Stimulated activated CD8-positive, alpha-beta memory T cell treated with anti-CD3 and anti-CD28 coated beads, Interleukin-2, amount 100 ng/mL, for 48 hours (primary cell): ENCODE measurements around the gene RDH11.
"Not testable (repeated sequence)": the region's sequence is repeated elsewhere in the genome, so short reads cannot be mapped to it uniquely, and the experiment has no call there.

Experiments
- DNase-seq, 2 donors: peaks; one replicate each; pipeline ENCODE4 v3.0.0-alpha.2; 2020; ENCODE audit warnings: low read depth in 2 of 2

RDH11 gene

DNA sequence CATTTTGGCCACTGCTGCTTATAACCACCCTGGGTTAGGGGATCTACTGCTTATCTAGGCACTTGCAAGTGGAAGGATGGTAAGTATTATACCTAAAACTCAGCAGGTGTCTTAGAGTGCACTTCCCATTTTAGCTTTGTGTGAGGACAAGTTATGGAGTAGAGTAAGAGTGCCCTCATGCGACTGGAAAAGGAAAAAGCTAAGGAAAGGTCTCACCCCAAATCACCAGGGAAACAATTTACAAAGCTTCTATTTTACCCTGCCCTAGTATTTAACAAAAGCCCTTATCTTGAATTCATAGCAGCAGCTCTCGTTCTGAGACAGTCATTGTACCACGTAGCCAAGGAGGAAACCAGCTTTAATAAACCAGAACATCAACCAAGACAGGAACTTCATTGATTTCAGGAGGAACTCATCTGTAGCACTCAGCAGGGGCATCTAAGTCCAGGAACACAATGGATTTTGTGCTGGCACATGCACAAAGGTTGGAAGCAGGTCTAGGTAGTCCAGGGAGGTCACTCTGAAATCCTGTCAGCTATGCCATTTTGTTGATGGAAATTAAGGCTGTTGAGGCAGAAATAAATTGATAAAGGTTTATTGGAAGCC is 9.0 kb upstream of the RDH11 start:
- no peak for DNase-seq

DNA sequence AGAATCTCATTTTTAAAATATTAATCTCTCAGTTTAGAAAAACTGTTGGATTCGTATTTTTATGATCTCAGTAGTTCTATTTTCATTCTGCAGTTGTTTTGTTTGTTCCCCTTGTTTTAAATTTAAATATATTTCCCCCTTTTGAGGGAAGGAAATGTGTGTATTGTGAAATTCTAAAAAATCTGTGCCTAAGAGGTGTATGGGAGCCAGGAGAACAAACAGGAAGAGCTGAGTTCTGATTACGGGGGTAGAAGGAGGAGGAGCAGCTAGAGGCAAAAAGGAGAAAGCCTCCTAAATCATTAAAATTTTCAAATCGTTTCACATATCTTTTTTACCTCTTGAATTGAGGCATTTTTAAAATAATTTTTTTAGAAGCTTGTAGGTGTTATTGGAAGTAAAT is 8.4 kb upstream of the RDH11 start:
- no peak for DNase-seq

DNA sequence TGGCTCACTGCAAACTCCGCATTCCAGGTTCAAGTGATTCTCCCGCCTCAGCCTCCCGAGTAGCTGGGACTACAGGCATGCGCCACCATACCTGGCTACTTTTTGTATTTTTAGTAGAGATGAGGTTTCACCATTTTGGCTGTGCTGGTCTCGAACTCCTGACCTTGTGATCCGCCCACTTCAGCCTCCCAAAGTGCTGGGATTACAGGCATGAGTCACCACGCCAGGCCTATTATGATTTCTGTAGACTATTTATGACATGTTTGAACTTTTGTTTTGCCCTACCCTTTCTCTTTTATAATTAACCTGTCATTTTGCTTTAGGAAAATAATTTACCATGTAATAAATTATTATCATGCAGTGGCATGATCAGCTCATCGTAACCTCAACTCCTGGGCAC is 5.9 kb upstream of the RDH11 start, which contains the start of gene RDH12:
Gene RDH12 (plus strand): TSS at position 395 of the 400 bp plus-strand sequence. CDS start 20,757 bp downstream, outside the sequence.
- DNase-seq: not testable (repeated sequence)

DNA sequence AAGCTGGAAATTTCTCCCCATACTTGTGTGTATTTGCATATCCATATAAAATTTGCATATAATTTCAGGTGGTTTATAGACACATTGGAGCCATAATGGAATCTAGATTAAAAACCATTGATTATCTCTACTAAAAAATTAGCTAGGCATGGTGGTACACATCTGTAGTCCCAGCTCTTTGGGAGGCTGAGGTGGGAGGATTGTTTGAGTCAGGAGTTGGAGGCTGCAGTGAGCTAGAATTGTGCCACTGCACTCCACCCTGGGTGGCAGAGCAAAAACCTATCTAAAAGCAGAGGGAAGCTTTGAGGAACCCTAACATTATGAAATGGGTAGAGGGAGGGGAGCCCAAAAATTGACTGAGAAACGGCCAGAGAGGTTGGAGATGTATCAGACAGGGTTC is 2.6 kb upstream of the RDH11 start:
- no peak for DNase-seq

DNA sequence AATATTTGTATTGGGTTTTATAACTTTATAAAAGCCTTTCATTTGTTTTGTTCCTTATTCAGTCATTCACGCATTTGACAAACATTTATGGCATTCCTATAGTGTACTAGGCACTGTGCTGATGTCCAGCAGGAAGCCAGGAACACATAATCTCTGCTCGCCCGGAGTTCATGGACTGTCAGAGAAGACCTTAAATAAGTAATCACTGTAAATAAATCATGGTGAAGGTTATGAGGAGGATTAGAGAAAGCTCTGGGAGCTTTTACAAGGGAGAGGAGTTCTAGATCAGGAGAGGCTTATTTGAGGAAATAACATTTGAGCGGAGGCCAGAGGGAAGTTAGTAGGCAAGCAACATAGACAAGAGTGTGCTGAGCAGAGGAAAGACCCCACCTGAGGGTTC is 1.4 kb upstream of the RDH11 start:
- DNase-seq: no peak

DNA sequence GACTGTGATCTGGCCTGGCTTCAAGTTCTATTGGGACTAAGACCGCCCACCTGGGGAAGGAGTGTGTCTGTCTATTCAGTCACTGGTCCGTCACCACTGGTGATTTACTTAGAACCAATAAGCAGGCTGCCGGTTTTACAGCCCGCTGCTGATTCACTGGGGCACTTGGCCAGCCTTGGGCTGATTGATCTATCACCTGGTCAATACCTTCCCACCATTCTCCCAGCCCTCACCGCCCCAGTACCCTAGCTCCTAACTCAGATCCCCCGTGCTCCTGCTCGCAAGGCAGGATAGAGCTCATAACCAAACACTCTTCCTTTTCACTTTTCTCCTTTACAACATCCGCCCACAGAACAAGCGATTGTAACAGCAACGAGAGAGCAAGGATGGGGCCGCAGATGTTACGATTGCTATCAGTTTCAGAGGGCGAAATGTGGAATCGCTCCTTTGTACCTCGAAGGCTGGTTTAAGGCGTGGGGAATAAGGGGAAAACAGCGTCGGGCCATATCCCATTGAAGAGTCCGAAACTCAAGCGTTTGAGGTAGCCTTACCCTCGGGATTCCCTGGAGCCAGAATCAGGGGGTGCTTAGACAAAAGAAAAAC is 672 bp downstream of the RDH11 start:
- DNase-seq: peak; percentile 65 to 67

DNA sequence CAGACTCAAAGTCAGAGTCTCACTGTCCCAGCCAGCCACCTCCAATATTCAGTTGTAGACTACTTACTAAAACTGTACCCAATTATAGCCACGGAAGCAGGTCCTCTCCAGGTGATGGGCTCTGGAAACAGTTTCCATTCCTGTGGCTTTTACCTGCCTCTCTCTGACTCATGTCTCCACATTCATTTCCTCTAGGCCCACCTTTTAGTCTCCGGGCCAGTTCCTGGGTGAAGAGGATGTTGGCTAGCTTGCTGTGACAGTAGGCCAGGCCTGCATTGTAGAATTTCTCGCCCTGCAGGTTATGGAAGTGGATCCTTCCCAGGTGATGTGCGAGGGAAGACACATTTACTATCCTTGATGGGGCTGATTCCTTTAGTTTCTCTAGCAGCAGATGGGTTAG is 5.6 kb downstream of the RDH11 start:
- DNase-seq: no peak

DNA sequence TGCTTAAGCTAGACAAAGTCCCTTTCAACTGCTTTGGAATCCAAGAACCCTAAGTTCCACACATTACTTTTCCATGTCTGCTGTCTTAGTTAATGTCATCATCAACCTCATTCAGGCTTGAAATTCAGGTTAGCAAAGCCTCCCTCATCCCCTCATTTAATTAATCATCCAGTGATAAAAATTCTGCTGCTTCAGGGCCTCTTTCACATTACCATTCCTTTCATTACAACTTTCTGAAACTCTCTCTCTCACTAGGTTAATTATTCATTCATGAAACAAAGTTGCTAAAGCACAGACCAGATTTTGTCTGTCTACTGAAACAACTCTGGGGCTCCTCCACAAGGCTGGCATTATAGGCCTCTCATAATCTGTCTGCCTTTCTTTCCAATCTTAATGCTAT is 11.7 kb downstream of the RDH11 start:
- no peak for DNase-seq

DNA sequence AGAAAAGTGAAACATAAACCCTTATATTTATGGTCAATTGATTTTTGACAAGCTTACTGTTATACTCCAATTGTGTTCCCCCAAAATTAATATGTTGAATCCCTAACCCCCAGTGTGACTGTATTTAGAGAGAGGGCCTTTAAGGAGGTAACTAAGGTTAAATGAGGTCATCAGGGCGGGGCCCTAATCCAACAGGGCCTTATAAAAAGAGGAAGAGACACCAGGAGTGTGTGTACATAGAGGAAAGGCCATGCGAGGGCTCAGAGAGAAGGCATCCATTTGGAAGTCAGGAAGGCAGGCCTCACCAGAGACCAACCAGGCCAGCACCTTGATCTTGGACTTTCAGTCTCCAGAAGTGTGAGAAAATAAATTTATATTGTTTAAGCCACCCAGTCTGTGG is 14.6 kb downstream of the RDH11 start:
- DNase-seq: no peak

DNA sequence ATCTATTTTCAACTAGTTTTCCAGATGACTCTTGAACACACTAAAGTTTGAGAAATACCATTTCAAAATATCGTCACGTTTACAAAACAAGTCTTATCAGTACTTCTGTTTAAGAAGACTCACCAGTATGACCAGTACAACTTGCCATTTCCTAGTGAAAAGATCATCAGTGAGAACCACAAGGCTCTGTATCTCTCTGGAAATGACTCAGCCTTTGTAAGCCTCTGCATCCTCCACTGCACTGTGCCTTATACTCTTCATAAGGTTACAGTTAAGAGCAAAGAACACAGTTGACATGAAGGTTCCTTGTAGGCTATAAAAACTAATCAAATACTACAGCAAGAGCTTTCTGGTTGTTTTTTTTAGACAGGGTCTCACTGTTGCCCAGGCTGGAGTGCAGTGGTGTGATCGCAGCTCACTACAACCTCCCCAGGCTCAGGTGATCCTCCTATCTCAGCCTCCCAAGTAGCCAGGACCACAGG is 15.4 kb downstream of the RDH11 start:
- DNase-seq: no peak

DNA sequence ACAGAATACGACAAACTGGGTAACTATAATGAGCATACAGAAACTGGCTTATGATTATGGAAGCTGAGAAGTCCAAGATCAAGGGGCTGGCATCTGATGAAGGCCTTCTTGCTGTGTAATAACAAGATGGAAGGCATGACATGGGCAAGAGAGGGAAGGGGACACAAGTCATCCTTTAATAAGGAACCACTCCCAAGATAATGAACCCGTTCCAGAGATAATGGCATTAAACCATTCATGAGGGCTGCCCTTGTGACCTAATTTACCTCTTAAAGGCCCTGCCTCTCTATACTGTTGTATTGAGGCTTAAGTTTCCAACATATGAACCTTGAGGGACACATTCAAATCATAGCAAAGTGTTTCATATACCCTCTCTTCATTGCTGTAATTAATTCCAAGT is 16.6 kb downstream of the RDH11 start:
- DNase-seq: no peak

DNA sequence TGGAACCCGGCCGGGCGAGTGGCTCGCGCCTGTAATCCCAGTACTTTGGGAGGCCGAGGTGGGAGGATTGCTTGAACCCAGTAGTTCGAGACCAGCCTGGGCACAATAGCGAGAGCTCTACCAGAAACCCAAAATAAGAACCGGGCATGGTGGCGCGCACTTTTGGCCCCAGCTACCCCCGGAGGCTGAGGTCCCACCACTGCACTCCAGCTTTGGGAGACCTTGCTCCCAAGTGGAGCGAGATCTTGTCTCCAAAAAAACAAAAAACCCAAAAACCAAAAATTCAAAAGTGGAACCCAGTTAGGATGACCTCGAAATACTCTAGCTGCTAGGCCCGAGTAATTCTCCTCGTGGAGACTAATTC is 20.4 kb downstream of the RDH11 start:
- DNase-seq: peak in 1 of 2 donors; percentile 5

DNA sequence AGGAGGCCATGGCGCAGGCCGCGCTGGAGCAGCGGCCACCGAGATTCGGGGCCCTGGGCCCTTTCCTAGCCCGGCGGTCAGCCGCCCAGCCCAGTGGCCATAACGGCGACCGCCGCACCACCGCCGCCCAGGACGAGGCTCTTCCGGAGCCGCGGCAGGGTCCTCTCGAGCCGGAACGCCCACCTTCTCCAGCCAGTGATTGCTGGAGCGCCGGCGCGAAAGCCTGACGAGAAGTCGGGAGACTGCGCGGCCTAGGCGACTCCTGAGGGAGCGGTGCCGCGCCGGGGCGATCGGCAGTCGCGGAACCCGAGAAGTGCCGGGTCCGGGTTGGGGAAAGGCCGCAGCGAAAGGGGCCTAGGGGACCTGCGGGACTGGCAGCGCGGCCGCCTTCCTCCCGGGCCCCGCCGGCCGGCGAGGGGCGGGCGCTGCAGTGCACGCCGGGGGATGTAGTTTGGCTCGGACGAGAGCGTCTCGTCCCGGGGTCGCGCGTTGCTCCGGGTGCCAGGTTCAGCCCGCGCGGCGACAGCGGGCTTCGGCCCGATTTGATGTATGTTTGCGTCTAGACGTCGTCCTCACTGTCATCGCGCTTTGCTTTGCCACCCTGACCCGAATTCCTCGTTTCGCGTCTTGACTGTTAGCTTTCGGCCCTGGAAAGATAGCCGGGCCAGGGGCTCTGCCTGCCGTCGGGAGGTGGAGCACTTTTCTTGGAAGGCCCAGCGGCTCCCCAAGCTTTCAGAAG is 20.9 kb downstream of the RDH11 start, which contains the start of gene VTI1B:
Gene VTI1B (minus strand): TSS at position 153 of the 739 bp plus-strand sequence. CDS start 143 bp downstream, at position 10.
- DNase-seq: peak; percentile 66 to 68

DNA sequence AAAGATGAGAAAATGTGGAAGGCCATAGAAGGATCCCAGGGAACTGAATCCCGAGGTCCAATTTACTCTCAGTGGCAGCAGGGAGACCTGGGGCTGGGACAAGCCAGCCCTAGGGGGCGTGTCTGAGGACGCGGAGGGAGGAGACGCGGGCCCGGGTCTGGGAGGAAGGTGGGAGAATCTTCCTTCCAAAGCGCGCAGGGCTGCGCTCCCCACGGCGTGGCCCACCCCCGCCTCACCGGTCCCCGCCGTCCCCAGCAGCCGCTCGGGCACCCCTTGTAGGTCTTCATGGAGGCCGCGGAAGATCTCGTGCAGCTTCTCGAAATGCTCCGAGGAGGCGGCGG is 21.5 kb downstream of the RDH11 start:
- DNase-seq: peak; percentile 33 to 47

DNA sequence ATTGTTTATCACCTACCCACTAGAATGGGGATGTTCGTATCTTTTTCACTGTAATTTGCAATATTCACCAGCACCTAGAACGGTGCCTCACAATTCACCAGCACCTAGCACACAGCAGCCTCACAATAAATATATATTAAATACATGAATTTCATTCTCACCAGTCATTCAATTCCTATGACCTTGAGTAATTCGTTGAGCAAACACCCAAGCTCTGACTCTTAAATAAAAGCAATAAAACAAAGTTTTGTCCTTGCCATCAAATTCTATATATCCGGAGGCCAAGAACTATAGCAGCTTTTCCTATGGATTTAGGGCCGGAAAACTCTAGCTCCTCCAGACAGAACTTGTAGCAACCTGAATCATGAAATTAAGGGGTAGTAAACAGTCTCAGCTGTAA is 22.1 kb downstream of the RDH11 start:
- no peak for DNase-seq

DNA sequence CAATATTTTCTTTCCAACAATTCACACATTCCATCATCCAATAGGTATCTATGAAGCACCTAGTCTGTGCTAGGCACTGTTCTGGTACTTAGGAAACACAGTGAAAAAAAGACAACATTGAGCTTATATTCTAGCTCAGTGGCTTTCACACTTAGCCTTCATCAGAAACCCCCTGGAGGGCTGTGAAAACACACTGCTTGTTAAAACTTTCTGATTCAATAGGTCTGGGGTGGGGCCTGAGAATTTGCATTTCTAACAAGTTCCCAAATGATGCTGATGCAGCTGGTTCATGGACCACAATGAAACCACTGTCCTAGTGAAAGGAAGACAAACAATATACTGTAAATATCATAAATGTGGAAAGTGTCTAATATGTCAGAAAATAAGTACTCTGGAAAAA is 27.0 kb downstream of the RDH11 start:
- no peak for DNase-seq

DNA sequence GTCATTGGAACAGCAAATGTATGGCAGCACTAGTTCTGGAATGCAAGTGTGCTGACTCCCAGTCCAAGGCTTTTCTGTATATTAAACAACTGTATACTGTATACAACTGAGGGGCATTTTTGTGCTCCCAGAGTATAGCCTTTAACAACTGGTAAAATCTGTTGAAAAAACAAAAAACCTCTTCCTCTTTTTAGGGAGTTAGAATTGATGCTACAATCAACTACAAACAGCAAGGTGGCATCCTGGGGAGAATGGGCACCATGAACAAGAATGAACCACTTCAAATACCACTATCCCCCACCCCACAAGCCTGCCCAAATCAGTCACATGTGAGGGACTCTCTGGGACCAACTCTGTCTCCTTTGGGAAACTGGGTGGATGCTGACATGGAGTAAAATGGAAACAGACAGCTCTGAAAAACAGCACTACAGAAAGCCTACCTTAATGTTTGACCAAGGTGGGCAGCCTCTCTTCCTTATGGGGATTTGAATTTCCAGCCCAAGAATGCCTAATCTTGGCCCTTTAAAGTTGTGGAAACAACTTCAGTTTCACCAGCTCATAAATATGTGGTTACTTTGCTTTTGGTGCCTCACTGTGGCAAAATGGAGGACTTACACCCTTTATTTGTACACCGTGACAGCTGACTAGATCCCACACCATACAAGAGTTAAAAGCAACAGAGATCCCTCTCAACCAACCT is 28.7 kb downstream of the RDH11 start:
- DNase-seq: no peak

DNA sequence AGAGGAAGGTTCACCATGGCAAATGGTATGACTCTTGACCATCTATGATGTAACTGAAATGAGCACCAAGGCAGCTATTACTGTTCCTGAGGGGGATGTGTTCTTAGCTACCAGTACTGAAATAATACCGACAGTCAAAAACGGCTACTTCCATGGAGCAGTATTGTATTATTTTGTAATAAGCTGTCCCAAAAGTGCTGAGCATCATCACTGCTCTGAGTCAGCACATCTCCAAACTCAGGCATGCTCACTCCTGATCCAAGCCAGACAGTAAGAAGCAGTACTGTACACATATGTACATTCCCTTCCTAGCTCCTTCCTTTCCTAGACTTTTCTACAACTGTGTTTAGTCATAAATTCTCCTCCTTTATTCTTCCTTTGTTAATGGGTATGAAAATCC is 29.7 kb downstream of the RDH11 start:
- no peak for DNase-seq

DNA sequence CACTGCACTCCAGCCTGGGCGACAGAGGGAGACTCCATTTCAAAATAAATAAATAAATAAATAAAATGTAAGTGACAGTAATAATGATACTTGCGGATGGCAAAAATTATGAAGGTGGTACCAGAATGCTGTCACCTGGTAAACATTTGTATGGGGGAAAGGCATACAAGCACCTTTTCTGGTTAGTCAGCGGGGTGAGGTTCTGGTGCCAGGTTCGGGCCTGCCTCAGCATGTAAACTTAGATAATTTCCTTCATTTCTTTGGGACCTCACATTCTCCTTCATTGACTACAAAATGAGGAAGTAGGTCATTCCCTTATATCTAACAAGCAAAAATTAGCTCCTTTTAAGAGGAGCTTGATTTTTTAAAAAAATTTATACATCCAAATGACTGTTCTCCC is 31.9 kb downstream of the RDH11 start:
- DNase-seq: no peak

DNA sequence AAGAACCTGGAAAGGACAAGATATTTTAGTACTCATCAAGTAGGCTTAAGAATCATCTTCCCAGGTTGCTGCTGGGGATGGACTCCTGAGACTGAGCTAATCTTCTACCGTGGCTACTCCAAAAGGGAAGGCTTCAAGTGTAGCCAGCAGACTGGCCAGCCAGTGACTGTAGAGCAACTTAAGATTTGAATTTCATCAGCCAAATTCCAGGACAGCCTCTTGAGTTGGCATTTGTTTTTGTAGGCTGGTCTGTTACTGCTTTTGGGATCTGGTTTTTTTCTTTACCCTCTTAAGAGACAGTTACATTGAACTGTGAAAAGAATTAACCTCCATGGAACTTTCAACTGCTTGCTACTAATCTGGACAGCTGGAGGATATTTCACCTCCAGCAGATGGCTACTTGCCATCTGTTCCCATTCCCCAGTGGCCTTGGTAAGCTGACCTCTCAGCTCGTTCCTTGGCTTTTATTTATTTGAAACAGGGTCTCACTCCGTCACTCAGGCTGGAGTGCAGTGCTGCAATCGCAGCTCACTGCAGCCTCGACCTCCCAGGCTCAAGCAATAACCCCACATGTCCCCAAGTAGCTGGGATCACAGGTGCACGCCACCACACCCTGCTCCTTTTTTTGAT is 41.8 kb downstream of the RDH11 start:
- no peak for DNase-seq

DNA sequence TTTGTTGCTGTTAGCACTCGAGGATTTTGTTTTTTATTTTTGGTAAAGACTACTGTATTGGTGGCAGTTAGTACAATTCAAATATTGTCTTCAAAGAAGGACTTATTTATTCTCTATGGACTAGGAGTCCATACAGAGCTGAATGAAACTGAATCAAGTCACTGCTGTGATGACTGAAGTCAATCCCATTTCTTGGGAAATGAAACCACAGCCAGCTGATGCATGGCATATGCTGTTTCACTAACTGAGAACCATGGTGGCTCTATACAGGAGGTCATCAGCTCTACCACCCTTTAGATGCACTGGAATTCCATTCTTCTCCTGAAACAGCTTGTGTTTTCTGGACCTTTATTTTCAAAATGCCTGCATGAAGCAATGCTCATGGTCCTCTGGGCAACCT is 43.4 kb downstream of the RDH11 start:
- DNase-seq: no peak

DNA sequence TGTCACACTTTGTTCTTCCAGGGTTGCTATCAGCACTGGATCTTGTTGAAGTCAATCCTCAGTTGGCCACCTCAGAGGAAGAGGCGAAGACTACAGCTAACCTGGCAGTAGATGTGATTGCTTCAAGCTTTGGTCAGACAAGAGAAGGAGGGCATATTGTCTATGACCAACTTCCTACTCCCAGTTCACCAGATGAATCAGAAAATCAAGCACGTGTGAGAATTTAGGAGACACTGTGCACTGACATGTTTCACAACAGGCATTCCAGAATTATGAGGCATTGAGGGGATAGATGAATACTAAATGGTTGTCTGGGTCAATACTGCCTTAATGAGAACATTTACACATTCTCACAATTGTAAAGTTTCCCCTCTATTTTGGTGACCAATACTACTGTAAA is 44.9 kb downstream of the RDH11 start:
- no peak for DNase-seq
